Uterus (tissue), 4 donors: ENCODE data around the gene PTS. TPM values are rescaled to one million over a fixed set of nuclear protein-coding genes. Genes with fewer than 3 reads are reported as not detected.

ENCODE experiments used
- DNase-seq, 2 donors: peaks; one replicate each; pipeline ENCODE4 v3.0.0-alpha.2; 2019 to 2020
- H3K27ac ChIP-seq, 2 donors: fragments of 200-600 bp; sonication (generic); 1 replicate in 1 of 2; 2 replicates in 1 of 2; pipeline ENCODE4 v1.5.1; 2016 to 2018
- H3K27me3 ChIP-seq, 2 donors: fragments of 200-600 bp; sonication (generic); one replicate each; pipeline ENCODE4 v1.5.1; 2018 to 2019; ENCODE audit warnings: control low read depth in 1 of 2
- H3K36me3 ChIP-seq, 2 donors: fragments of 200-600 bp; sonication (generic); one replicate each; pipeline ENCODE4 v1.5.1; 2019; ENCODE audit warnings: control low read depth in 1 of 2
- H3K4me1 ChIP-seq, 2 donors: fragments of 200-600 bp; sonication (generic); one replicate each; pipeline ENCODE4 v1.5.1; 2018 to 2019; ENCODE audit warnings: control low read depth in 1 of 2
- H3K4me3 ChIP-seq, 2 donors: fragments of 200-600 bp; sonication (generic); 1 replicate in 1 of 2; 2 replicates in 1 of 2; pipeline ENCODE4 v1.5.1; 2018 to 2019; ENCODE audit warnings: mild to moderate bottlenecking in 1 of 2
- H3K9me3 ChIP-seq, 2 donors: fragments of 200-600 bp; sonication (generic); one replicate each; pipeline ENCODE4 v1.5.1; 2019; ENCODE audit warnings: control low read depth in 1 of 2
- POLR2A ChIP-seq, 2 donors: fragments of 450-650 bp; IDR thresholded peaks; one replicate each; pipeline ENCODE4 v1.6.1; 2016; ENCODE audit warnings: antibody characterized with exemption in 2 of 2, mild to moderate bottlenecking in 1 of 2, moderate library complexity in 1 of 2
- intact Hi-C: fragments of 100-400 bp; cut with DNase I; formaldehyde crosslinking; loops from one replicate; pipeline ENCODE4 v1.15.1; 2023; ENCODE audit warnings: low total_unique reads
- total RNA-seq, 4 donors: library from RNA; depleted of rRNA in 3 of 4; stranded (reverse); fragments of >200 nt in 3 of 4; gene quantifications; one replicate each; pipeline versions ENCODE4 v1.1.0 to v1.2.4, GENCODE V29; 2014 to 2023
- TF ChIP-seq, protein P1 (sequence below), 4 experiments: fragments of 200-600 bp in 2 of 4; fragments of 450-650 bp in 2 of 4; sonication (generic) in 2 of 4; IDR thresholded peaks; one replicate each; pipeline ENCODE4 v1.5.1; 2016 to 2019; ENCODE audit warnings: antibody characterized with exemption in 4 of 4, mild to moderate bottlenecking in 2 of 4, moderate library complexity in 1 of 4
- donor health status: DM: yes; HTN: yes; CAD: no.

PTS gene
- total RNA-seq, 4 donors from 2014 or later = 15.9 to 43.5 (median 35.4) TPM

DNA sequence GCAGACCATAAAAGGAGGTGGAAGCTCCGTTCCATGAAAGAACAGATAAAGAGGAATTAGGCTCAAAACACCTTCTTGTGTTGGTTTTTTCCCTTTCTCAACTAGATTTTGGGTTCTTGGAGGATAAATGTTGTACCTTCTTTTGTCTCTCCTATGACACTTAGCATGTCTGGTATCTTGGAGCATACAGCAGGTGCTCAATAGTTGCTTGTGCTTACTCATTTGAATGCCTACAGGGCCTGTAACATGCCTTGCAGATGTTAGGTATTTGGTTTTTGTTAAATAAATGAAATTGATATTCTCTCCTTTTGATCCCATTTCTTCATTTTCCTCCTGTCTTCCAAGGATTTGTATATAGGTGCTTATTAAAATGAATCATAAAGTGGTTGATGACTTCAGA, 50.8 kb downstream of the PTS start:
- no peaks in the 10 kb centered on the region for H3K27me3 ChIP-seq
- H3K36me3 ChIP-seq = no peaks in the 10 kb centered on the region
- no peak for TF ChIP-seq POLR2A (IDR thresholded peaks at IDR 0.05)
- TF ChIP-seq, protein P1, sequence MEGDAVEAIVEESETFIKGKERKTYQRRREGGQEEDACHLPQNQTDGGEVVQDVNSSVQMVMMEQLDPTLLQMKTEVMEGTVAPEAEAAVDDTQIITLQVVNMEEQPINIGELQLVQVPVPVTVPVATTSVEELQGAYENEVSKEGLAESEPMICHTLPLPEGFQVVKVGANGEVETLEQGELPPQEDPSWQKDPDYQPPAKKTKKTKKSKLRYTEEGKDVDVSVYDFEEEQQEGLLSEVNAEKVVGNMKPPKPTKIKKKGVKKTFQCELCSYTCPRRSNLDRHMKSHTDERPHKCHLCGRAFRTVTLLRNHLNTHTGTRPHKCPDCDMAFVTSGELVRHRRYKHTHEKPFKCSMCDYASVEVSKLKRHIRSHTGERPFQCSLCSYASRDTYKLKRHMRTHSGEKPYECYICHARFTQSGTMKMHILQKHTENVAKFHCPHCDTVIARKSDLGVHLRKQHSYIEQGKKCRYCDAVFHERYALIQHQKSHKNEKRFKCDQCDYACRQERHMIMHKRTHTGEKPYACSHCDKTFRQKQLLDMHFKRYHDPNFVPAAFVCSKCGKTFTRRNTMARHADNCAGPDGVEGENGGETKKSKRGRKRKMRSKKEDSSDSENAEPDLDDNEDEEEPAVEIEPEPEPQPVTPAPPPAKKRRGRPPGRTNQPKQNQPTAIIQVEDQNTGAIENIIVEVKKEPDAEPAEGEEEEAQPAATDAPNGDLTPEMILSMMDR (IDR thresholded peaks at IDR 0.05) = no peak
- H3K9me3 ChIP-seq = no peaks in the 10 kb centered on the region
- no peak overlapping the region for H3K4me3 ChIP-seq
- H3K27ac ChIP-seq = no peak overlapping the region
- no peaks in the 10 kb centered on the region for H3K4me1 ChIP-seq
- intact Hi-C loops = no loop called here
- DNase-seq = no peak

DNA sequence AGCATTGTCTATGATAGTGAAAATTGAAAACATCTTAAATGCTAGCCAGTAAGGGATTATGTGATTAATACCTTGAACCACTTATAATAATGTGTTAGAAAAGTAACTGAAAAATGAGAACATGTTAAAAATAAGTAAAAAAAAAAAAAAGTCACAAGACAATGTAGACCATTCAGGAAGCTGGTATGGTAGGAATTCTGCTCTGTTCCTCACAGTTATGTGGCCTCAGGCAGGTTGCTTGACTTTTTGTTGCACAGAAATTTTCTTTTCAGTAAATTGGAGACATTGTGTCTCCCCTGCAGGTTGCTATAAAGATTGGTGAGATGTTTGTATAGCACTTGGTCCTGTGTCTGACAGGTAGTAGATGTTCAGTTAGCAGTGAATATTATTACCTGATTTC, 51.7 kb downstream of the PTS start:
- TF ChIP-seq POLR2A (IDR thresholded peaks at IDR 0.05) = no peak
- TF ChIP-seq, protein P1 (IDR thresholded peaks at IDR 0.05) = no peak
- Histone ChIP-seq H3K9me3 (no peaks in the 10 kb centered on the region), H3K4me1 (no peaks in the 10 kb centered on the region), H3K36me3 (no peaks in the 10 kb centered on the region), H3K4me3 (no peak overlapping the region), H3K27ac (no peak overlapping the region), H3K27me3 (no peaks in the 10 kb centered on the region)
- no peak for DNase-seq
- intact Hi-C loops = no loop called here

DNA sequence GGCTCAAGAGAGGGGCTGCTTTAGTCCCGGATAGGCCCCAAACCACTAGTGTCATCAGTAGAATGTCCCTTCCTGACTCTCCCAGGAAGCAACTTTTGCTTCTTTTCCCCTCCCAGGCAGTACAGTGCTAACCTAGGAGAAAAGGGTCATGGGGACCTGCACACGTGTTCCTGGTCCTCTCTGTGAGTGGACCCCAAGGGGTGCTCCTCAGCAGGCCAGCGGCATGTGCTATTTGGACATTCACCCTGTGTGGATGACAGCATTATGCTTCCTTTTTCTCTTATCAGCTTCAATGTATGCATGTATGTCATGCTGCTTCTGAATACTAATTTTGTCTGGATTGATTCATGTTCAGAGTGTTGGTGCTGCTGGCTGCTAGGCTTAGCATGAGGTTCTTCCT, 52.6 kb downstream of the PTS start:
- DNase-seq = no peak
- no peaks in the 10 kb centered on the region for H3K4me1 ChIP-seq
- no peaks in the 10 kb centered on the region for H3K27me3 ChIP-seq
- H3K9me3 ChIP-seq = no peaks in the 10 kb centered on the region
- no peak for TF ChIP-seq POLR2A (IDR thresholded peaks at IDR 0.05)
- TF ChIP-seq, protein P1 (IDR thresholded peaks at IDR 0.05) = no peak
- intact Hi-C loops = no loop called here
- no peaks in the 10 kb centered on the region for H3K36me3 ChIP-seq
- H3K27ac ChIP-seq = no peak overlapping the region
- no peak overlapping the region for H3K4me3 ChIP-seq

DNA sequence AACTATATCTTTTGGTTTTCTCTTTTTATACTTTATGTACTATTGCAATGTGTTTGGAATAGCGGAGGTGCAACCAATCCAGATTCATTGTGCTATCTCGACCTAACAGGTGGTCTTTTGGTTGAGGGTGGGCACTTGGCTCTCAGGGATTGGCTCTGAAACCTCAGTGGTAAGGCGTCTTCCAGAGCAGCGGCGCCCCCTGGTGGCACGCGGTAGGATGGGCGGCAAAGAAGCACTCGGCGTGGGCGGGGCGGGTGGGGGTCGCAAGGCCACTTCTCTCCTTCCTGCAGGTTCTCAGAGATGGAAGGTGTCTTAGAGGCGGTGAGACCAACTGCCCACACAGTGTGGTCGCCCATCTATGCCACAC, 53.7 kb downstream of the PTS start:
- intact Hi-C loops = loop anchor here (5.0 to 10.0 kb wide), 2 partner anchors 63 to 165 kb away; no protein-coding TSS in a partner anchor
- H3K27ac ChIP-seq = peak overlapping the region; percentile 64 to 67
- no peaks in the 10 kb centered on the region for H3K27me3 ChIP-seq
- DNase-seq = peak; percentile 51 to 64
- H3K4me1 ChIP-seq = no peaks in the 10 kb centered on the region
- no peak for TF ChIP-seq POLR2A (IDR thresholded peaks at IDR 0.05)
- TF ChIP-seq, protein P1 (IDR thresholded peaks at IDR 0.05) = peak; percentile 58 to 93 (median 76)
- no peaks in the 10 kb centered on the region for H3K9me3 ChIP-seq
- H3K36me3 ChIP-seq = no peaks in the 10 kb centered on the region
- H3K4me3 ChIP-seq = peak overlapping the region; percentile 31 to 32

DNA sequence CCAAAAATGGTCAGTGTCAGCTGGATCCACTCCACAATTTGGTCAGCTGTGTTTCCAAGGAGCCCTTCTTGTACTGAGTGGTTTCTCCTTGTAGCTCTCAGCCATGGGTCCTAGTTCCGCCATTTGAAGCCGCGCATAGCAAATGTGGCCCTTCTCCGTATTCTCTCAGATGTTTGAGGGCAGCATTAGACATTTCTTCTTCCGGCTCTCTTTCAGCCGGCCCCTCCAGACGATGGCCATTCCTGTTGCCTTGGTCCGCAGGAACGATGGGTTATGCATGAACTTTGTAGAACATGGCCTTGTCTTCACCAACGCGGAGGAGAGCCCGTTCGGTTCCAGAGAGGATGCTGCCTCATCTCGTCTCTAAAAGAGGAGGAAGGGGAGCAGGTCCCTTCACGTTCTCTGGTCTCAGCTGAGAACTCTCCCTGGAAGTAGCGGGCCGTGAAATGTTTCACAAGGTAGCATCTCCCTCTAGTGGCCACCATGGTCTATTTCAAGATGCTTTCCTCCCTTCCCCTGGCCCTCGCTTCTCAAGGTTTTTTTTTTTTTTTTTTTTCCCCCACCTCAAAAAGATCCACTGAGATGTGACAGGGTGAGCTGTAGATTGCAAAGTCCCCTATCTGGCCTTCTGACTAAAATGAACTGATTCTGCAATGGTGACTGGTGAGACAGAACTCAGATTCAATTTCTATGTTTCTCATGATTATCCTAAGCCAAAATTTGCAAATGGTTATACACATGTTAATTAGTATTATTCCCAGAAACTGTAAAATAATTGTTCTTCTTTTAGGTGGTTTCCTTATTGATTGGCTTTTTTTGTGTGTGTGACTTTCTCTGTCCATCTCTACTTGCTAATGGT, 54.3 kb downstream of the PTS start:
- TF ChIP-seq POLR2A (IDR thresholded peaks at IDR 0.05) = no peak
- TF ChIP-seq, protein P1 (IDR thresholded peaks at IDR 0.05) = peak; percentile 41 to 81 (median 70)
- Histone ChIP-seq H3K9me3 (no peaks in the 10 kb centered on the region), H3K27me3 (no peaks in the 10 kb centered on the region), H3K36me3 (no peaks in the 10 kb centered on the region), H3K27ac (peak overlapping the region; percentile 64 to 67), H3K4me3 (peak overlapping the region; percentile 31 to 32), H3K4me1 (no peaks in the 10 kb centered on the region)
- intact Hi-C loops = loop anchor here (5.0 to 10.0 kb wide), 2 partner anchors 63 to 166 kb away; no protein-coding TSS in a partner anchor
- DNase-seq = peak; percentile 53 to 74
